Measurements from ENCODE around the gene U2AF2.

DNA sequence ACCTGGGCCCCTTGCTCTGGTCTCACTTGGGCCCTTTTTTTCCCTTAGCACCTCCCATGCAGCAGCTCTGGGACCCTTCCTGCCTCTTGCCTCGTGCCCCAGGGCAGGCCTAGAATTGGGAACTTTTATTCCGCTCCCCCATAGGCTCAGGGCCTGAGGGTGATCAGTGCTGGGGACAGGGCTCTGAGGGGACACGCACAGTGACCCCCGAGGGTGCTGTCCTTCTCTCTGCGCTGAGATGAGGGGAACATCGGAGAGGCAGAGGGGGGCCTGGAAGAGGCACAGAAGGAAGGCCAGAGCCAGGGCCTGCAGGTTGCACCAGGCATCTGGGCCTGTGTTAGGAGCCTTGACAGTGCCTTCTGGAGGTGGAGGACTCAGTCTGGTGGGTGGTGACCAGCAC is 30.9 kb downstream of the U2AF2 start:
- TF ChIP-seq CTCF (conservative IDR thresholded peaks at IDR 0.05 in 1 of 2, IDR thresholded peaks at IDR 0.05 in 1 of 2; ENCODE audit: extremely low read depth in 1 of 2, insufficient read depth in 1 of 2, low read depth in 1 of 2, low read length in 2 of 2): no peak
- TF ChIP-seq EZH2 (IDR thresholded peaks at IDR 0.05; ENCODE audit: borderline replicate concordance, low read length): no peak
